H9 (cell line): Measurements from ENCODE around the gene AQP2. TPM values are rescaled to one million over a fixed set of nuclear protein-coding genes. Genes with fewer than 3 reads are reported as not detected.

Source experiments
- DNase-seq: peaks from one replicate; pipeline ENCODE4 v3.0.0-alpha.2; 2017
- H2AFZ ChIP-seq: one replicate; pipeline ENCODE4 v1.6.1; 2013; ENCODE audit warnings: mild to moderate bottlenecking, low read length, control low read depth, moderate library complexity
- H2AK5ac ChIP-seq: 2 replicates; pipeline ENCODE4 v1.6.1; 2013; ENCODE audit warnings: low read length, control low read depth, mixed read lengths; ENCODE audit not compliant: insufficient read length
- H2BK120ac ChIP-seq: one replicate; pipeline ENCODE4 v1.6.1; 2013; ENCODE audit warnings: low read depth, mild to moderate bottlenecking, low read length, control low read depth, inconsistent platforms; ENCODE audit not compliant: poor library complexity, severe bottlenecking
- H2BK12ac ChIP-seq: 2 replicates; pipeline ENCODE4 v1.6.1; 2013; ENCODE audit warnings: low read length, control low read depth, mixed read lengths, low read depth; ENCODE audit not compliant: insufficient read length
- H2BK15ac ChIP-seq: 2 replicates; pipeline ENCODE4 v1.6.1; 2013; ENCODE audit warnings: low read depth, low read length, control low read depth
- H2BK20ac ChIP-seq: one replicate; pipeline ENCODE4 v1.6.1; 2013; ENCODE audit warnings: low read depth, mild to moderate bottlenecking, low read length, control low read depth, inconsistent platforms; ENCODE audit not compliant: poor library complexity, severe bottlenecking
- H2BK5ac ChIP-seq: 2 replicates; pipeline ENCODE4 v1.6.1; 2013; ENCODE audit warnings: low read length, control low read depth, mixed read lengths; ENCODE audit not compliant: insufficient read length
- H3K14ac ChIP-seq: 2 replicates; pipeline ENCODE4 v1.6.1; 2013; ENCODE audit warnings: low read length, control low read depth; ENCODE audit not compliant: insufficient read depth
- H3K18ac ChIP-seq: 2 replicates; pipeline ENCODE4 v1.6.1; 2013; ENCODE audit warnings: low read depth, mild to moderate bottlenecking, mixed read lengths, low read length, control low read depth; ENCODE audit not compliant: insufficient read length
- H3K23ac ChIP-seq: 2 replicates; pipeline ENCODE4 v1.6.1; 2013; ENCODE audit warnings: low read length, control low read depth, mixed read lengths, low read depth; ENCODE audit not compliant: insufficient read length
- H3K23me2 ChIP-seq: 2 replicates; pipeline ENCODE4 v1.6.1; 2013; ENCODE audit warnings: low read depth, mild to moderate bottlenecking, mixed read lengths, low read length, control low read depth; ENCODE audit not compliant: insufficient read length, poor library complexity, severe bottlenecking
- H3K27ac ChIP-seq: 2 replicates; pipeline ENCODE4 v1.5.1; 2013; ENCODE audit warnings: low read length, control low read depth, mixed read lengths, low read depth; ENCODE audit not compliant: insufficient read length
- H3K27me3 ChIP-seq: 2 replicates; pipeline ENCODE4 v1.6.1; 2013; ENCODE audit warnings: low read length, control low read depth, inconsistent platforms; ENCODE audit not compliant: insufficient read depth
- H3K4ac ChIP-seq: 2 replicates; pipeline ENCODE4 v1.6.1; 2013; ENCODE audit warnings: low read depth, mild to moderate bottlenecking, control low read depth, inconsistent platforms, low read length, moderate library complexity
- H3K4me1 ChIP-seq: 2 replicates; pipeline ENCODE4 v1.6.1; 2013; ENCODE audit warnings: low read length, control low read depth, inconsistent platforms; ENCODE audit not compliant: insufficient read depth
- H3K4me2 ChIP-seq: 2 replicates; pipeline ENCODE4 v1.6.1; 2013; ENCODE audit warnings: low read length, control low read depth, mixed read lengths; ENCODE audit not compliant: insufficient read length, insufficient read depth
- H3K56ac ChIP-seq: 2 replicates; pipeline ENCODE4 v1.6.1; 2013; ENCODE audit warnings: low read depth, mild to moderate bottlenecking, mixed read lengths, low read length, control low read depth; ENCODE audit not compliant: insufficient read length
- H3K79me1 ChIP-seq: 2 replicates; pipeline ENCODE4 v1.6.1; 2013; ENCODE audit warnings: low read depth, mild to moderate bottlenecking, moderate library complexity, low read length, control low read depth, inconsistent platforms; ENCODE audit not compliant: insufficient read depth, poor library complexity, severe bottlenecking
- H3K79me2 ChIP-seq: 2 replicates; pipeline ENCODE4 v1.6.1; 2013; ENCODE audit warnings: low read length, control low read depth, inconsistent platforms; ENCODE audit not compliant: insufficient read depth
- H3K9ac ChIP-seq: 2 replicates; pipeline ENCODE4 v1.6.1; 2013; ENCODE audit warnings: low read length, control low read depth, mixed read lengths; ENCODE audit not compliant: insufficient read length; ENCODE audit errors: extremely low read depth
- H3K9me3 ChIP-seq: one replicate; pipeline ENCODE4 v1.6.1; 2013; ENCODE audit warnings: low read depth, low read length, inconsistent platforms; ENCODE audit not compliant: control insufficient read depth
- H3T11ph ChIP-seq: one replicate; pipeline ENCODE4 v1.6.1; 2013; ENCODE audit warnings: mild to moderate bottlenecking, low read length, control low read depth, inconsistent platforms
- H4K20me1 ChIP-seq: one replicate; pipeline ENCODE4 v1.6.1; 2013; ENCODE audit not compliant: control insufficient read depth, insufficient read length, insufficient read depth
- H4K5ac ChIP-seq: 2 replicates; pipeline ENCODE4 v1.6.1; 2013; ENCODE audit warnings: low read depth, mild to moderate bottlenecking, mixed read lengths, low read length, control low read depth; ENCODE audit not compliant: insufficient read length
- H4K8ac ChIP-seq: replicated peaks from 2 replicates; pipeline ENCODE4 v1.6.1; 2013; ENCODE audit warnings: low read length, control low read depth, mixed read lengths, low read depth; ENCODE audit not compliant: insufficient read length
- H4K91ac ChIP-seq: 2 replicates; pipeline ENCODE4 v1.6.1; 2013; ENCODE audit warnings: low read depth, mild to moderate bottlenecking, moderate library complexity, mixed read lengths, low read length, control low read depth; ENCODE audit not compliant: insufficient read length
- H3K27ac Mint-ChIP-seq, 3 experiments: 2 replicates in 2 of 3; 3 replicates in 1 of 3; pipeline ENCODE4 v1.8.0; 2020 to 2021; ENCODE audit warnings: mixed read lengths in 3 of 3, mild to moderate bottlenecking in 1 of 3, moderate library complexity in 1 of 3
- H3K27me3 Mint-ChIP-seq: 2 replicates; pipeline ENCODE4 v1.8.0; 2021; ENCODE audit warnings: low read depth, mild to moderate bottlenecking, moderate library complexity, mixed read lengths
- H3K36me3 Mint-ChIP-seq, 3 experiments: 2 replicates in 2 of 3; 3 replicates in 1 of 3; pipeline ENCODE4 v1.8.0; 2020 to 2021; ENCODE audit warnings: low read depth in 3 of 3, mixed read lengths in 3 of 3; ENCODE audit not compliant: insufficient read depth in 1 of 3
- H3K4me1 Mint-ChIP-seq, 2 experiments: 2 replicates each; pipeline ENCODE4 v1.8.0; 2020; ENCODE audit warnings: mixed read lengths in 2 of 2
- H3K4me3 Mint-ChIP-seq, 2 experiments: 2 replicates in 1 of 2; 3 replicates in 1 of 2; pipeline ENCODE4 v1.8.0; 2020 to 2021; ENCODE audit warnings: mild to moderate bottlenecking in 2 of 2, mixed read lengths in 2 of 2, moderate library complexity in 1 of 2
- H3K9me3 Mint-ChIP-seq, 2 experiments: 2 replicates in 1 of 2; 3 replicates in 1 of 2; pipeline ENCODE4 v1.8.0; 2020; ENCODE audit warnings: mild to moderate bottlenecking in 2 of 2, mixed read lengths in 2 of 2, moderate library complexity in 1 of 2
- WGBS: extraction: QIAGEN DNeasy Blood & Tissue Kit; methylation state at CpG from one replicate; pipeline ENCODE4 v1.1.7; 2013; ENCODE audit warnings: missing lambda C conversion rate, low lambda C conversion rate, mixed read lengths; ENCODE audit not compliant: insufficient read length; ENCODE audit errors: extremely low coverage; 5-methylcytosine and 5-hydroxymethylcytosine counted together
- total RNA-seq: library from RNA; stranded (reverse); gene quantifications from 2 replicates; pipeline ENCODE4 v1.2.1, GENCODE V29; 2021
- TF ChIP-seq, protein P1 (sequence below): fragments of 200-600 bp; sonication (generic); conservative IDR thresholded peaks from 3 replicates; pipeline ENCODE4 v1.8.0; 2021; ENCODE audit warnings: antibody characterized with exemption, mild to moderate bottlenecking

Gene AQP2
- total RNA-seq, 1 experiment from 2014 or later, result not detected

DNA sequence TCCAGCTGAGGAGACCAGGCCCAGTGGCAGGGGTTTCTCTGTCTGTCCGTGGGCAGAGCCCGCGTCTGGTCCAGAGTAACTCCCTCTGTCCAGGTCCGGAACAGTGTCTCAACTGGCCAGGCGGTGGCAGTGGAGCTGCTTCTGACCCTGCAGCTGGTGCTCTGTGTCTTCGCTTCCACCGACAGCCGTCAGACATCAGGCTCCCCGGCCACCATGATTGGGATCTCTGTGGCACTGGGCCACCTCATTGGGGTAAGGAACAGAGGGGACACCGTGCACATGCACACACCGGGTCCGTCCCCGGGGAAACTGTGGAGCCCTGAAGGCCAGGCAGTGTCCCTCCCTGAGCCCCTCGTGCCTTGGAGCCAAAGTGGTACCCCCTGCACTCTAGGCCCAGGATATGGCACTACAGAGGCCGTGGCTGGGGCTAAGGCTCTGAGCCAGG is 23.7 kb downstream of the AQP2 start:
- Histone ChIP-seq H3T11ph (no peak overlapping the region), H4K20me1 (no peaks in the 10 kb centered on the region), H3K4me2 (no peak overlapping the region), H3K23ac (no peak overlapping the region), H2BK15ac (no peak overlapping the region), H2BK120ac (no peak overlapping the region), H3K23me2 (no peaks in the 10 kb centered on the region), H4K8ac (no peak overlapping the region), H2BK5ac (no peak overlapping the region), H3K9me3 (no peaks in the 10 kb centered on the region), H3K4ac (no peak overlapping the region), H2BK12ac (no peak overlapping the region), H3K9ac (no peak overlapping the region), H2BK20ac (no peak overlapping the region), H4K5ac (no peak overlapping the region), H2AK5ac (no peak overlapping the region), H3K79me1 (no peaks in the 10 kb centered on the region), H4K91ac (no peak overlapping the region), H3K18ac (no peak overlapping the region), H3K79me2 (no peaks in the 10 kb centered on the region), H3K27me3 (no peaks in the 10 kb centered on the region; the same call in 1 of the 2 replicates), H3K4me1 (no peaks in the 10 kb centered on the region), H3K56ac (no peak overlapping the region), H3K27ac (no peak overlapping the region), H3K14ac (no peak overlapping the region), H2AFZ (no peak overlapping the region)
- DNase-seq, result peak; percentile 71
- TF ChIP-seq, protein P1, sequence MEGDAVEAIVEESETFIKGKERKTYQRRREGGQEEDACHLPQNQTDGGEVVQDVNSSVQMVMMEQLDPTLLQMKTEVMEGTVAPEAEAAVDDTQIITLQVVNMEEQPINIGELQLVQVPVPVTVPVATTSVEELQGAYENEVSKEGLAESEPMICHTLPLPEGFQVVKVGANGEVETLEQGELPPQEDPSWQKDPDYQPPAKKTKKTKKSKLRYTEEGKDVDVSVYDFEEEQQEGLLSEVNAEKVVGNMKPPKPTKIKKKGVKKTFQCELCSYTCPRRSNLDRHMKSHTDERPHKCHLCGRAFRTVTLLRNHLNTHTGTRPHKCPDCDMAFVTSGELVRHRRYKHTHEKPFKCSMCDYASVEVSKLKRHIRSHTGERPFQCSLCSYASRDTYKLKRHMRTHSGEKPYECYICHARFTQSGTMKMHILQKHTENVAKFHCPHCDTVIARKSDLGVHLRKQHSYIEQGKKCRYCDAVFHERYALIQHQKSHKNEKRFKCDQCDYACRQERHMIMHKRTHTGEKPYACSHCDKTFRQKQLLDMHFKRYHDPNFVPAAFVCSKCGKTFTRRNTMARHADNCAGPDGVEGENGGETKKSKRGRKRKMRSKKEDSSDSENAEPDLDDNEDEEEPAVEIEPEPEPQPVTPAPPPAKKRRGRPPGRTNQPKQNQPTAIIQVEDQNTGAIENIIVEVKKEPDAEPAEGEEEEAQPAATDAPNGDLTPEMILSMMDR, result peak; percentile 48; the same call in 2 of the 3 replicates
- Mint-ChIP-seq H3K27me3 (peaks cover 3% of the 10 kb centered on the region; the same call in 1 of the 2 replicates), H3K4me1 (peaks cover 13 to 21% of the 10 kb centered on the region in 2 experiments), H3K27ac (no peak overlapping the region), H3K9me3 (no peaks in the 10 kb centered on the region), H3K36me3 (no peaks in the 10 kb centered on the region), H3K4me3 (no peak overlapping the region)
- WGBS, result no CpG with 5 or more reads among the region's 15 CpGs
